ENCODE results near the gene WBP11.

- TF ChIP-seq CTCF (IDR thresholded peaks at IDR 0.05; ENCODE audit: extremely low read depth in 1 of 2, insufficient read depth in 1 of 2, low read depth in 1 of 2, low read length in 2 of 2): no peak
- TF ChIP-seq MAX (IDR thresholded peaks at IDR 0.05; ENCODE audit: insufficient read depth, insufficient read length): no peak
These were observed 30.3 kb downstream of the WBP11 start for GRCh38 chr12:14772946-14773345.
